Activated T-helper 2 cell treated with anti-CD3 and anti-CD28 coated beads, Interferon-gamma antibody, Interleukin-2, Interleukin-4, amounts not matched to agents 10 μg/mL and 5 μg/mL and 100 μg/mL, durations not matched to agents 14 hours and 24 hours and 36 hours (primary cell): ENCODE measurements around the gene RAB40B. TPM values are rescaled to one million over a fixed set of nuclear protein-coding genes. Genes with fewer than 3 reads are reported as not detected.

ENCODE experiments used
- DNase-seq: peaks from one replicate; pipeline ENCODE4 v3.0.0; 2021; ENCODE audit warnings: low spot score
- H3K27ac Mint-ChIP-seq: one replicate; pipeline ENCODE4 v1.8.0; 2021; ENCODE audit warnings: mixed read lengths
- H3K27me3 Mint-ChIP-seq: one replicate; pipeline ENCODE4 v1.8.0; 2021; ENCODE audit warnings: low read depth, mixed read lengths
- H3K36me3 Mint-ChIP-seq: one replicate; pipeline ENCODE4 v1.8.0; 2021; ENCODE audit warnings: low read depth, mixed read lengths
- H3K4me1 Mint-ChIP-seq: one replicate; pipeline ENCODE4 v1.8.0; 2021; ENCODE audit warnings: low read depth, mixed read lengths
- H3K4me3 Mint-ChIP-seq: one replicate; pipeline ENCODE4 v1.8.0; 2021; ENCODE audit warnings: low read depth, mild to moderate bottlenecking, moderate library complexity, mixed read lengths
- H3K9me3 Mint-ChIP-seq: one replicate; pipeline ENCODE4 v1.8.0; 2021; ENCODE audit warnings: mixed read lengths
- intact Hi-C: fragments of 100-400 bp; cut with micrococcal nuclease; formaldehyde crosslinking; loops from one replicate; pipeline ENCODE4 v1.15.1; 2023
- total RNA-seq: library from RNA; stranded (reverse); gene quantifications from 2 replicates; pipeline ENCODE4 v1.2.3, GENCODE V29; 2022

RAB40B gene
- total RNA-seq, 1 donor from 2014 or later: 4.8 TPM

GRCh38 chr17:82729479-82730260, 31.2 kb upstream of the RAB40B start:
- Mint-ChIP-seq H3K9me3 (peaks cover 7% of the 10 kb centered on the region), H3K4me1 (no peaks in the 10 kb centered on the region), H3K36me3 (peaks cover 45% of the 10 kb centered on the region), H3K4me3 (no peak overlapping the region), H3K27ac (no peak overlapping the region), H3K27me3 (no peaks in the 10 kb centered on the region)
- intact Hi-C loops: no loop called here
- DNase-seq: no peak

DNA sequence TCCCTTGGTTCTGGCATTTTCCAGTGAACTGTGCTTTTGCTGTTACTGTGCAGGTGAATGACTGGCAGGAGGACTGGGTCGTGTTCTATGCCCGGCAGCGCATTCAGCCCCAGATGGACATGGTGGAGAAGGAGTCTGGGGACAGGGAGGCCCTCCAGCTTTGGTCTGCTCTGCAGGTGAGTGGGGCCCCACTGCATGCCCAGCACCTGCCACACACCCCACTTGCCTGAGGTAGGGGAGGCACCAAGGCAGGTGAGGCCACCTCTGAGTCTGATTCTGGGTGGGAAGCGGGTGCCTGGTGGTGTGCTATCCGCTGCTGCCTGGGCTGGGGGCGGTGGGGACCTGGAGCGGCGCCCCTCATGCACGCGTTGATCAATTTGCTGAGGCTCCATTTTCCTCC, 27.9 kb upstream of the RAB40B start:
- intact Hi-C loops: no loop called here
- Mint-ChIP-seq H3K27me3 (no peaks in the 10 kb centered on the region), H3K4me1 (no peaks in the 10 kb centered on the region), H3K4me3 (no peak overlapping the region), H3K9me3 (no peaks in the 10 kb centered on the region), H3K36me3 (peaks cover 36% of the 10 kb centered on the region), H3K27ac (no peak overlapping the region)
- no peak for DNase-seq

GRCh38 chr17:82723169-82723807, 24.8 kb upstream of the RAB40B start:
- Mint-ChIP-seq H3K36me3 (peaks cover 43% of the 10 kb centered on the region), H3K4me3 (no peak overlapping the region), H3K9me3 (no peaks in the 10 kb centered on the region), H3K27ac (no peak overlapping the region), H3K4me1 (peaks cover 4% of the 10 kb centered on the region), H3K27me3 (no peaks in the 10 kb centered on the region)
- DNase-seq: no peak
- intact Hi-C loops: no loop called here

- intact Hi-C loops: no loop called here
- DNase-seq: no peak
- peaks cover 10% of the 10 kb centered on the region for H3K4me1 Mint-ChIP-seq
- H3K27me3 Mint-ChIP-seq: no peaks in the 10 kb centered on the region
- peaks cover 45% of the 10 kb centered on the region for H3K36me3 Mint-ChIP-seq
- H3K4me3 Mint-ChIP-seq: no peak overlapping the region
- no peak overlapping the region for H3K27ac Mint-ChIP-seq
- no peaks in the 10 kb centered on the region for H3K9me3 Mint-ChIP-seq
These were observed 24.0 kb upstream of the RAB40B start for GRCh38 chr17:82722341-82723013.

- no peak overlapping the region for H3K27ac Mint-ChIP-seq
- H3K4me1 Mint-ChIP-seq: peaks cover 10% of the 10 kb centered on the region
- no peak for DNase-seq
- H3K27me3 Mint-ChIP-seq: no peaks in the 10 kb centered on the region
- H3K4me3 Mint-ChIP-seq: no peak overlapping the region
- intact Hi-C loops: no loop called here
- no peaks in the 10 kb centered on the region for H3K9me3 Mint-ChIP-seq
- H3K36me3 Mint-ChIP-seq: peaks cover 40% of the 10 kb centered on the region
These were observed 21.7 kb upstream of the RAB40B start for GRCh38 chr17:82720204-82720603.

GRCh38 chr17:82718986-82719685, 20.6 kb upstream of the RAB40B start:
- Mint-ChIP-seq H3K27ac (no peak overlapping the region), H3K36me3 (peaks cover 40% of the 10 kb centered on the region), H3K4me1 (peaks cover 10% of the 10 kb centered on the region), H3K9me3 (no peaks in the 10 kb centered on the region), H3K4me3 (peak overlapping the region; percentile 42), H3K27me3 (no peaks in the 10 kb centered on the region)
- DNase-seq: no peak
- intact Hi-C loops: no loop called here

DNA sequence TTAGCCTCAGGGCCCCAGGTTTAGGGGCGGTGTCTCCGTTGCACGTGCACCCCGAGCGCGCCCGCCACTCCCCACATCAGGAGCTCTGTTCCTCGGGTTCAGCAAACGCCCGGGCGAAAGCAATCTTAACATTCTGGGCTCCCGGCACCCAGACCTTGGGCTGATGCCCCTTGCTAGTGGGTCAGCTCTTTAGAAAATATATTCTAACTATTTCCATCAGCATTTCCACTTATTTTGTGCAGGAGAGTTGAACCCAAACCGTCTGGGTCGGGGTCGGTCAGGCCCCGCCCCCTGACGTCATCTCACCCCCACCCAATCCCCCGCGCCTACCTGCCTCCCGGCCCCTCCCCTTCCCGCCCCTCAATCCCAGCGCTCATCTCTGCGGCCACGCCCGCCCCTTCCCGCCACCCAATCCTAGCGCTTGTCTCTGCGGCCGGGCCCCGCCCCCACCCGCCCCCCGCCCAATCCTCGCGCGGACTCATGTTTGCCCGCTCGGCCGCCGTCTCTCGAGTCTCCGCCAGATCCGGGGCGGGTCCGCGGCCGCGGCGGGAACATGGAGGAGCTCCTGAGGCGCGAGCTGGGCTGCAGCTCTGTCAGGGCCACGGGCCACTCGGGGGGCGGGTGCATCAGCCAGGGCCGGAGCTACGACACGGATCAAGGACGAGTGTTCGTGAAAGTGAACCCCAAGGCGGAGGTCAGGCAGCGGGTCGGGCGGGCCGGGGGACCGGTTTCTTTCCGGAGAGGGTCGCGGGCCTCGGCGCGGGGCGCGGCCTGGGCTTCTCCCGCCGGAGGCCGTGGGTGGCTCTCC, 17.9 kb upstream of the RAB40B start, which contains the start of gene FN3KRP:
Gene FN3KRP (plus strand): TSS at position 504 of the 808 bp plus-strand sequence. CDS start 50 bp downstream, at position 554.
- H3K4me1 Mint-ChIP-seq: peaks cover 10% of the 10 kb centered on the region
- H3K4me3 Mint-ChIP-seq: peak within 1 kb of the TSS; percentile 93
- peak; percentile 86 for DNase-seq
- no peaks in the 10 kb centered on the region for H3K9me3 Mint-ChIP-seq
- H3K27me3 Mint-ChIP-seq: no peaks in the 10 kb centered on the region
- H3K36me3 Mint-ChIP-seq: peaks cover 24% of the 10 kb centered on the region
- intact Hi-C loops: loop anchor here (1.0 to 2.0 kb wide), 3 partner anchors 18 to 68 kb away; partner anchors contain the start of genes RAB40B, TBCD and WDR45B
- H3K27ac Mint-ChIP-seq: peak within 1 kb of the TSS; percentile 85

- H3K4me1 Mint-ChIP-seq: peaks cover 7% of the 10 kb centered on the region
- DNase-seq: no peak
- H3K36me3 Mint-ChIP-seq: peaks cover 10% of the 10 kb centered on the region
- H3K27ac Mint-ChIP-seq: no peak overlapping the region
- intact Hi-C loops: no loop called here
- H3K27me3 Mint-ChIP-seq: no peaks in the 10 kb centered on the region
- no peaks in the 10 kb centered on the region for H3K9me3 Mint-ChIP-seq
- H3K4me3 Mint-ChIP-seq: peak overlapping the region; percentile 34
These were observed 14.7 kb upstream of the RAB40B start for GRCh38 chr17:82713071-82713723.

GRCh38 chr17:82710499-82711232, 12.2 kb upstream of the RAB40B start:
- no peak for DNase-seq
- no peak overlapping the region for H3K27ac Mint-ChIP-seq
- H3K27me3 Mint-ChIP-seq: no peaks in the 10 kb centered on the region
- no peaks in the 10 kb centered on the region for H3K9me3 Mint-ChIP-seq
- intact Hi-C loops: no loop called here
- no peak overlapping the region for H3K4me3 Mint-ChIP-seq
- H3K4me1 Mint-ChIP-seq: peaks cover 1% of the 10 kb centered on the region
- H3K36me3 Mint-ChIP-seq: no peaks in the 10 kb centered on the region

DNA sequence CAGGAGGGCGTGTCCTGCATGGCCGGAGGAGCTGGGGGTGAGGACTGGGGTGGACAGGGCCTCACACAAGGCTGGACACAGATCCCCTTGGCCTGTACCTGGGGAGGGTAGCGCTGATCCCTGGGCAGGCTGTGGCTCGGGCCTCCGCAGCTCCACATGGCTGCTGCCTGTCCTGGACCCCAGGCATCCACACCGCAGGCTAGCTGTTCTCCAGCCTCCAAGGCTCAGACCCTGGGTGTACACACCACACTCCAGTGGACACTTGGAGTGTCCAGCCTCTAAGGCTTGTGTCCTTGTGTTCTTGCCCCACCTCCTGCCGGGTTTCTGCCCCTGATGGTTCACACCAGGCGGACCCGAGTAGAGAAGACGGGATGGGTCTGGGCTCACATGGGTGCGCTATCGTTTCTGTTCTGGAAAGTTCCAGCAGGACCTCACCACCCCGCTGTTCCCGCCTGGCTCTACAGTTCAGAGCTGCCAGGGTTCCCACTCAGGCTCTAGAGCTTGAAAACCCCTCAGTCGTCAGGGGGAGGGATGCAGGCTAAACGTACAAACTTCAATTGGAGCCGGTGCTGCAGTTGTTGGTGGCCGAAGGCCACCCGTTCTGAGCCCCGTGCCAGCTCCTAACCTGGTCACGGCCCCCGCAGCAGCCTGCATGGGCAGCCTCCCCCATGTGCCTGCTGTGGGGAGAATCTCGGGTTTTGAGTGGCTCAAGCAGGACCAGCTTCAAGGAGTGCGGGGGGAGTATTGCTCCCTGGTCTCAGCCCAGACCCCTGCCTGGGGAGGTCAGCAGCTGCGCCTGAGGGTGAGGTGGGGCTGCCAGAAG, 11.4 kb upstream of the RAB40B start:
- intact Hi-C loops: no loop called here
- Mint-ChIP-seq H3K4me1 (peaks cover 1% of the 10 kb centered on the region), H3K9me3 (no peaks in the 10 kb centered on the region), H3K27me3 (no peaks in the 10 kb centered on the region), H3K36me3 (no peaks in the 10 kb centered on the region), H3K4me3 (no peak overlapping the region), H3K27ac (no peak overlapping the region)
- no peak for DNase-seq
